Measurements from ENCODE around the gene TUBB4A.

DNA sequence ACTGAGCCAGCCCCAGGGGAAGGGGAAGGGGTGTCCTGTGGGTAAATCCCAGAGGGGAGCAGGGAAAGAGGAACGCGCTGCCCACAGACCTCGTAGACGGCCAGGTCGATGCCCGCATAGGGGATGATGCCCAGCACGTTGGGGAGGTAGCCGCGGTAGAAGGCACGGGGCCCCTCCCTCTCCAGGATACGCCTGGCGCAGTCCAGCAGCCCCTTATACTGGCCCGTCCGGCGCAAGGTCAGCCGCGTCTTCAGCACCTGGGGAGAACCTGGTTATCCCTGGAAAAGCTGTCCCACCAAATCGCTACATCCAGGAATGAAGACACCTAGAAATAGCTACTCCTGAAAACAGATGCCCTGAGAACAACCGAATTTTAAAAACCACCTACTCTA is 49.9 kb downstream of the TUBB4A start:
- no peak for TF ChIP-seq CTCF (conservative IDR thresholded peaks at IDR 0.05)
- no peak for TF ChIP-seq EZH2 (IDR thresholded peaks at IDR 0.05; ENCODE audit: low read depth)
